ENCODE data around the gene SALL2. TPM values are rescaled to one million over a fixed set of nuclear protein-coding genes. Genes with fewer than 3 reads are reported as not detected.

The SALL2 gene
- total and polyA plus RNA-seq, 2 experiments from 2014 or later: 9.5 to 11.8 TPM

DNA sequence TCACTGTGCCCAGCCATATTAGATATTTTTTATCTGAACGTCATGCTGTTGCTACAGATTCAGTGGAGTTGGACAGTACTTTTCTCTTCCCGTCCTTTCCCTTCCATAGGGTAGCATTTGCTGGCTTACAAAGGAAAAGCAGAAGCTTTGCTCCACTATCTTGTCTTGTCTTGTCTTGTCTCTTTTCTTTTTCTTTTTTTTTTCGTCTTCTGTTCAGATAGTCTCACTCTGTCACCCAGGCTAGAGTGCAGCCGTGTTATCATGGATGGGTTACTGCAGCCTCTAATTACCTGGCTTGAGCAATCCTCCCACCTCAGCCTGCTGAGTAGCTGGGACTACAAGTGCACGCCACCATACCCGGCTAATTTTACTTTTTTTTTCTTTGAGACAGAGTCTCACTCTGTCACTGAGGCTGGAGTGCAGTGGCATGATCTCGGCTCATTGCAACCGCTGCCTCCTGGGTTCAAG lies 32.6 kb upstream of the SALL2 start:
- Histone ChIP-seq H3K9me3 (ENCODE audit: low read depth) (no peaks in the 10 kb centered on the region), H3K27me3 (no peaks in the 10 kb centered on the region), H3K9me2 (replicated peaks; ENCODE audit: insufficient read depth) (no peaks in the 10 kb centered on the region), H3K4me3 (no peak overlapping the region), H3K79me2 (no peaks in the 10 kb centered on the region), H4K20me1 (ENCODE audit: insufficient read depth, poor library complexity, severe bottlenecking) (no peaks in the 10 kb centered on the region), H3K4me1 (ENCODE audit: insufficient read depth) (peaks cover 6% of the 10 kb centered on the region), H3K4me2 (peak overlapping the region; percentile 71), H3K36me3 (replicated peaks; ENCODE audit: insufficient read depth, low read depth) (no peaks in the 10 kb centered on the region), H2AFZ (no peak overlapping the region), H3K27ac (no peak overlapping the region)
- TF ChIP-seq, protein P1, sequence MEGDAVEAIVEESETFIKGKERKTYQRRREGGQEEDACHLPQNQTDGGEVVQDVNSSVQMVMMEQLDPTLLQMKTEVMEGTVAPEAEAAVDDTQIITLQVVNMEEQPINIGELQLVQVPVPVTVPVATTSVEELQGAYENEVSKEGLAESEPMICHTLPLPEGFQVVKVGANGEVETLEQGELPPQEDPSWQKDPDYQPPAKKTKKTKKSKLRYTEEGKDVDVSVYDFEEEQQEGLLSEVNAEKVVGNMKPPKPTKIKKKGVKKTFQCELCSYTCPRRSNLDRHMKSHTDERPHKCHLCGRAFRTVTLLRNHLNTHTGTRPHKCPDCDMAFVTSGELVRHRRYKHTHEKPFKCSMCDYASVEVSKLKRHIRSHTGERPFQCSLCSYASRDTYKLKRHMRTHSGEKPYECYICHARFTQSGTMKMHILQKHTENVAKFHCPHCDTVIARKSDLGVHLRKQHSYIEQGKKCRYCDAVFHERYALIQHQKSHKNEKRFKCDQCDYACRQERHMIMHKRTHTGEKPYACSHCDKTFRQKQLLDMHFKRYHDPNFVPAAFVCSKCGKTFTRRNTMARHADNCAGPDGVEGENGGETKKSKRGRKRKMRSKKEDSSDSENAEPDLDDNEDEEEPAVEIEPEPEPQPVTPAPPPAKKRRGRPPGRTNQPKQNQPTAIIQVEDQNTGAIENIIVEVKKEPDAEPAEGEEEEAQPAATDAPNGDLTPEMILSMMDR (IDR thresholded peaks at IDR 0.05; ENCODE audit: poor library complexity): no peak
- TF ChIP-seq EZH2phosphoT487 (IDR thresholded peaks at IDR 0.05; ENCODE audit: low read depth, severe bottlenecking, unreplicated experiment) (no peak), EZH2 (IDR thresholded peaks at IDR 0.05; ENCODE audit: borderline replicate concordance) (no peak)
- no peak for DNase-seq (ENCODE audit: low spot score)
- WGBS (ENCODE audit: low lambda C conversion rate, missing lambda C conversion rate): 78% methylated on average over 8 of the region's 8 CpGs

GRCh38 chr14:21557084-21557901 lies 31.1 kb upstream of the SALL2 start:
- peak overlapping the region; percentile 22 for H3K27ac ChIP-seq
- peak overlapping the region; percentile 71 for H3K4me2 ChIP-seq
- TF ChIP-seq, protein P1 (IDR thresholded peaks at IDR 0.05; ENCODE audit: poor library complexity): peak; percentile 81
- TF ChIP-seq EZH2 (IDR thresholded peaks at IDR 0.05; ENCODE audit: borderline replicate concordance): no peak
- peaks cover 6% of the 10 kb centered on the region for H3K4me1 ChIP-seq (ENCODE audit: insufficient read depth)
- H3K9me2 ChIP-seq (replicated peaks; ENCODE audit: insufficient read depth): no peaks in the 10 kb centered on the region
- H3K4me3 ChIP-seq: no peak overlapping the region
- DNase-seq (ENCODE audit: low spot score): peak; percentile 94
- 4% methylated on average over 11 of the region's 11 CpGs for WGBS (ENCODE audit: low lambda C conversion rate, missing lambda C conversion rate)
- peak overlapping the region; percentile 54 for H2AFZ ChIP-seq
- H3K27me3 ChIP-seq: no peaks in the 10 kb centered on the region
- H3K36me3 ChIP-seq (replicated peaks; ENCODE audit: insufficient read depth, low read depth): no peaks in the 10 kb centered on the region
- H4K20me1 ChIP-seq (ENCODE audit: insufficient read depth, poor library complexity, severe bottlenecking): no peaks in the 10 kb centered on the region
- no peaks in the 10 kb centered on the region for H3K79me2 ChIP-seq
- no peaks in the 10 kb centered on the region for H3K9me3 ChIP-seq (ENCODE audit: low read depth)

GRCh38 chr14:21556378-21557083 lies 30.4 kb upstream of the SALL2 start:
- DNase-seq (ENCODE audit: low spot score): no peak
- Histone ChIP-seq H3K9me3 (ENCODE audit: low read depth) (no peaks in the 10 kb centered on the region), H3K4me3 (no peak overlapping the region), H3K4me1 (ENCODE audit: insufficient read depth) (peaks cover 6% of the 10 kb centered on the region), H3K4me2 (no peak overlapping the region), H2AFZ (no peak overlapping the region), H3K79me2 (no peaks in the 10 kb centered on the region), H3K9me2 (replicated peaks; ENCODE audit: insufficient read depth) (no peaks in the 10 kb centered on the region), H3K27me3 (no peaks in the 10 kb centered on the region), H3K36me3 (replicated peaks; ENCODE audit: insufficient read depth, low read depth) (no peaks in the 10 kb centered on the region), H3K27ac (no peak overlapping the region), H4K20me1 (ENCODE audit: insufficient read depth, poor library complexity, severe bottlenecking) (no peaks in the 10 kb centered on the region)
- no peak for TF ChIP-seq EZH2 (IDR thresholded peaks at IDR 0.05; ENCODE audit: borderline replicate concordance)
- TF ChIP-seq EZH2phosphoT487 (IDR thresholded peaks at IDR 0.05; ENCODE audit: low read depth, severe bottlenecking, unreplicated experiment): no peak
- TF ChIP-seq, protein P1 (IDR thresholded peaks at IDR 0.05; ENCODE audit: poor library complexity): no peak
- 53% methylated on average over 5 of the region's 5 CpGs for WGBS (ENCODE audit: low lambda C conversion rate, missing lambda C conversion rate)

Measured in hepatocyte (in vitro differentiated cells).